Right cardiac atrium (tissue), 5 donors: ENCODE results near the gene UGT1A5. TPM values are rescaled to one million over a fixed set of nuclear protein-coding genes. Genes with fewer than 3 reads are reported as not detected.
"Not testable (repeated sequence)": the region's sequence is repeated elsewhere in the genome, so short reads cannot be mapped to it uniquely, and the experiment has no call there.

Experiments used
- ATAC-seq, 2 donors: fragments of 200-7000 bp; cut with Tn5 transposase; one replicate each; pipeline versions ENCODE4 v1.8.0 to v1.9.1; 2020; ENCODE audit warnings: moderate library complexity in 2 of 2, mild to moderate bottlenecking in 1 of 2
- DNase-seq, 3 donors: peaks; one replicate each; pipeline ENCODE4 v3.0.0-alpha.2; 2020
- H3K27ac ChIP-seq: one replicate; pipeline ENCODE4 v1.5.1; 2013; ENCODE audit warnings: mild to moderate bottlenecking, low read length, control low read depth, moderate library complexity
- H3K27me3 ChIP-seq: one replicate; pipeline ENCODE4 v1.6.1; 2013; ENCODE audit not compliant: control insufficient read depth, insufficient read depth
- H3K4me1 ChIP-seq: one replicate; pipeline ENCODE4 v1.6.1; 2013; ENCODE audit warnings: low read length; ENCODE audit not compliant: control insufficient read depth, insufficient read depth
- H3K4me3 ChIP-seq: one replicate; pipeline ENCODE4 v1.5.1; 2013; ENCODE audit warnings: low read length, control low read depth
- H3K9me3 ChIP-seq: one replicate; pipeline ENCODE4 v1.6.1; 2013; ENCODE audit warnings: low read length; ENCODE audit not compliant: control insufficient read depth
- WGBS: extraction: QIAGEN DNeasy Blood & Tissue Kit; methylation state at CpG from one replicate; pipeline ENCODE4 v1.1.7; 2013; 5-methylcytosine and 5-hydroxymethylcytosine counted together
- intact Hi-C, 4 donors: fragments of 100-400 bp; cut with DNase I; formaldehyde crosslinking; loops; one replicate each; pipeline versions ENCODE4 v1.11.0 to v1.14.0; 2022 to 2023
- polyA plus RNA-seq: library from polyadenylated mRNA; stranded (reverse); fragments of 200-250 nt; gene quantifications from one replicate; pipeline ENCODE4 v1.2.3, GENCODE V29; 2013
- total RNA-seq, 4 donors: library from RNA; stranded (reverse); fragmentation: NEBNext Ultra II Directional; extraction: Animal tissue kit (Norgen Biotek cat#: 25700); gene quantifications; one replicate each; pipeline ENCODE4 v1.2.1, GENCODE V29; 2021
- donor health status: healthy with polysubstance abuse.
- donor health status: DM: no; HTN: yes; CAD: no.
- donor health status: DM: no; HTN: no; CAD: no.
- donor health status: DM: no; HTN: yes; CAD: no; lungs with severe emphysema.
- donor health status: DM: yes; HTN: yes; CAD: no.

UGT1A5 gene
- total and polyA plus RNA-seq, 5 donors: not detected

DNA sequence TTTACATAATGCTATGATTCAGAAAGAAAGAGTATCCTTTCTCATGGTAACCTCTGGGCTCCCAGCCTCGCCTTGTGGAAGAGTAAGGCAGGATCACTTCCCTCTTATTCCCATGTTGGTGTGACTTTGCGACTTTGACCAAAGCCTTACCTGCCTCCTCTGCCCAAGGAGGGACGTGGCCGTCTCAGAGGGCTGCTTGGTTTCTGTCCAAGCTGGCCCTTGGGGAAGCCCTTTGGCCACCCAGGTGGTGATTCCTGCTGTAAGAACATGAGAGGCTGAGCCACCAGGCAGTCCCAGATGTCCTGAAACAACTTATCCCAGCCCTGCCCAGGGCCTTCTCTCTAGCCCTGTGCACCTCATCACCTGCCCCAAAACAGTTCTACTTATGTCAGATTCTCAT is 14.0 kb upstream of the UGT1A5 start:
- H3K4me3 ChIP-seq: no peak overlapping the region
- no peaks in the 10 kb centered on the region for H3K4me1 ChIP-seq
- intact Hi-C loops: no loop called here
- H3K27me3 ChIP-seq: no peaks in the 10 kb centered on the region
- DNase-seq: no peak
- no peak for ATAC-seq
- WGBS: 79% methylated on average over 4 of the region's 4 CpGs
- no peaks in the 10 kb centered on the region for H3K9me3 ChIP-seq
- no peak overlapping the region for H3K27ac ChIP-seq

DNA sequence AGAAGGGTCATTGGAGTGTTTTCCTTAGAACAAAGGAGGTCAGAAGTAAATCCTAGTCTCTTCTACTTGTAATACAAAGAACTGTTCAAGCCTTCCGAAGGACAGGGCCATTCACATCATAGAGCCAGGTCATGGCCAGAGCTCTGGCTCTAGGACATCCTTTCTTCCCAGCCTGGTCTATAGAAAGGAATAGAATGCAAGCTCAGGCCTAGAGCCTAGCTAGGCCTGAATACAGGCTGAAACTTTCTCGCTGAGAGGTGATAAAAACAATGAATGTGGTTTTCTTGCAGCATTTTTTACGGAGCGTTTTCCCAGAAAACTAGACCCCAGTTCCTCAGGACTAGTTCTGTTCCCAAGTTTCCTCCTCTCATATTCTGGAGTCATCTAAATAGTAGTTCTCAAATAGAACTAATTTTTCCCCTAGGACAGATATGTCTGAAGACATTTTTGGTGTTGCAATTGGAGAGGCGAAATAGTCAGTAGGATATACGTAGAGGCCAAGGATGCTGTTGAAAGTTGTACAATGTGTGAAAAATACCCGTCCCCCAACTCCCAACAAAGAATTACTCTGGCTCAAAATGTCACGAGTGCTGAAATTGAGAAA is 13.2 kb upstream of the UGT1A5 start:
- Histone ChIP-seq H3K27me3 (no peaks in the 10 kb centered on the region), H3K4me3 (no peak overlapping the region), H3K9me3 (no peaks in the 10 kb centered on the region), H3K27ac (no peak overlapping the region), H3K4me1 (no peaks in the 10 kb centered on the region)
- intact Hi-C loops: no loop called here
- DNase-seq (no peak), ATAC-seq (no peak)
- WGBS: 85% methylated on average over 8 of the region's 8 CpGs

DNA sequence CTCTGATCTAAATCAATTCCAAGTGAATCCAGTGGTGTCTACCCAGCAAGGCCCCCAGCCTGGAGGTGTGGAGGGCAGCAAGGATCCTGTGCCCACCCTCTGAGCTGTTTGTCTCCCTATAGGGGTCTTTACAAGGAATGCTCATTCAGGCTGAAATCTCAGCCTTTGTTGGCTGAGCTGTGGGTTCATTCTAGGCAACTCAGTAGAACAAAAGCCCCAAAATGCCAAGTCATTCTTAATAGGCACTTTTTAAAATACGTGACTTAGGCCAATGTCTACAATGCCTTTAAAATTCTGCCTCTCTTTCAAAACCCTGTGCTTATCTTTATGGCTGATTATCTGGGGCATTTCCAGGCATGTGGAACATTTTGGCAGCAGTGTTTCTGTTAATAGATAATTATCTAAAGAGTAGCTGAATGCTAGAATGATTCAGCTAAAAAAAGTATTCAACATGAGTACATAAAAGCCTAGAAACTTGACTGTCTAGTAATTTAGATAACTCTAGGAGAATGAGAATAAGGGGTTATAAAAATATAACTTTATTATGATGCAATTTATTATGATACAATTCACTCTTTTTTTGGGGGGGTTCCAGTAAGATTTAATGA is 12.6 kb upstream of the UGT1A5 start:
- WGBS: 21% methylated on average over 1 of the region's 1 CpG
- no peaks in the 10 kb centered on the region for H3K4me1 ChIP-seq
- intact Hi-C loops: no loop called here
- H3K4me3 ChIP-seq: no peak overlapping the region
- no peak overlapping the region for H3K27ac ChIP-seq
- H3K27me3 ChIP-seq: no peaks in the 10 kb centered on the region
- H3K9me3 ChIP-seq: no peaks in the 10 kb centered on the region
- DNase-seq (no peak), ATAC-seq (peak in 1 of 2 donors; percentile 61)

DNA sequence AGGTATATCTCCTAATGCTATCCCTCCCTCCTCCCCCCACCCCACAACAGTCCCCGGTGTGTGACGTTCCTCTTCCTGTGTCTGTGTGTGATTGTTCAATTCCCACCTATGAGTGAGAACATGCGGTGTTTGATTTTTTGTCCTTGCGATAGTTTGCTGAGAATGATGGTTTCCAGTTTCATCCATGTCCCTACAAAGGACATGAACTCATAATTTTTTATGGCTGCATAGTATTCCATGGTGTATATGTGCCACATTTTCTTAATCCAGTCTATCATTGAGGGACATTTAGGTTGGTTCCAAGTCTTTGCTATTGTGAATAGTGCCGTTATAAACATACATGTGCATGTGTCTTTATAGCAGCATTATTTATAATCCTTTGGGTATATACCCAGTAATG is 11.9 kb upstream of the UGT1A5 start:
- not testable (repeated sequence) for H3K27ac ChIP-seq, ATAC-seq

DNA sequence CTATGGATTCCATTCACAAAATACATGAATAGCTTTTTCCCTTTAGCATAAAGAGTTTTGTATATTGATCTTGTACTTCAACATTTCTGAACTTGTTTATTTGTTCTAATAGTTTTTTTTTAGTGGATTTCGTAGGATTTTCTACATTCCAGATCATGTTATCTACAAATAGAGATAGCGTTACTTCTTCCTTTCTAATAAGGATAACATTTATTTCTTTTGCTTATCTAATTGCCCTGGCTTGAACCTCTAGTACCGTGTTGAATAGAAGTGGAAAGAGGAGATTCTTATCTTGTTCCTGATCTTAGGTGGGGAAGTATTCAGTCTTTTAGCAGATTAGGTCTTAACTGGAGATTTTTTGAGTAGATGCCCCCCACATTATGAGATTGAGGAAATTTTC is 10.5 kb upstream of the UGT1A5 start:
- H3K9me3 ChIP-seq: no peaks in the 10 kb centered on the region
- DNase-seq (no peak), ATAC-seq (no peak)
- WGBS: 34% methylated on average over 3 of the region's 3 CpGs
- H3K4me1 ChIP-seq: no peaks in the 10 kb centered on the region
- no peaks in the 10 kb centered on the region for H3K27me3 ChIP-seq
- H3K27ac ChIP-seq: no peak overlapping the region
- intact Hi-C loops: no loop called here
- no peak overlapping the region for H3K4me3 ChIP-seq

More for the DNA sequence above, 11.9 kb upstream of the UGT1A5 start:
- DNase-seq, H3K4me1 ChIP-seq, intact Hi-C loops, H3K4me3 ChIP-seq, H3K27me3 ChIP-seq, H3K9me3 ChIP-seq: not testable (repeated sequence)
- 93% methylated on average over 5 of the region's 5 CpGs for WGBS

- no peak overlapping the region for H3K4me3 ChIP-seq
- ATAC-seq (no peak), DNase-seq (no peak)
- no peaks in the 10 kb centered on the region for H3K27me3 ChIP-seq
- H3K27ac ChIP-seq: no peak overlapping the region
- intact Hi-C loops: no loop called here
- 61% methylated on average over 4 of the region's 4 CpGs for WGBS
- H3K9me3 ChIP-seq: no peaks in the 10 kb centered on the region
- H3K4me1 ChIP-seq: no peaks in the 10 kb centered on the region
Observed at GRCh38 chr2:233705911-233706506, 6.7 kb upstream of the UGT1A5 start.

- Histone ChIP-seq H3K9me3 (no peaks in the 10 kb centered on the region), H3K27ac (no peak overlapping the region), H3K27me3 (no peaks in the 10 kb centered on the region), H3K4me1 (no peaks in the 10 kb centered on the region), H3K4me3 (no peak overlapping the region)
- no peak for ATAC-seq
- 38% methylated on average over 1 of the region's 1 CpG for WGBS
- DNase-seq: no peak
- intact Hi-C loops: no loop called here
Observed at GRCh38 chr2:233706720-233707119, 6.0 kb upstream of the UGT1A5 start.

- ATAC-seq: no peak
- H3K4me3 ChIP-seq: no peak overlapping the region
Observed at GRCh38 chr2:233707940-233708644, 4.6 kb upstream of the UGT1A5 start.

DNA sequence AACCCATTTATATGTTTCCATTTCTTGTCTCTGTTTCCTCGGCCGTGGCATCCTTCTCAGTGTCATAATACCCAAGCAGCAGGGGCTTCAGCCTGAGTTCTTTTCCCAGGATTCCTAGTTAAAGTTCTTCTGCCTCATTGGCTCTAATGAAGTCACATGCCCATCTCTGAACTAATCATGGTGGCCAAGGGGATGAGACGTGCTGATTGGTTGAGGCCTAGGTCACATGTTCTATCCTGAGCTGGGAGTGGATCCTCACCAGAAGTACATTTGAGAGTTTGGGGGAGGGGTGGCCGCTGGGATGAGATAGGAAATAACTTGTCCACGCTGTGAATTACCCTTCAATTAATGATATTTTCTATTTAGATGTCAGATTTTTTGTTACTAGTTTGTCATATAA is 3.8 kb upstream of the UGT1A5 start:
- ATAC-seq (no peak), DNase-seq (no peak)
- Histone ChIP-seq H3K9me3 (no peaks in the 10 kb centered on the region), H3K4me3 (no peak overlapping the region), H3K4me1 (no peaks in the 10 kb centered on the region), H3K27ac (no peak overlapping the region), H3K27me3 (no peaks in the 10 kb centered on the region)
- WGBS: 81% methylated on average over 5 of the region's 5 CpGs
- intact Hi-C loops: no loop called here

More at GRCh38 chr2:233707940-233708644, 4.6 kb upstream of the UGT1A5 start:
- Histone ChIP-seq H3K27me3 (no peaks in the 10 kb centered on the region), H3K9me3 (no peaks in the 10 kb centered on the region), H3K27ac (no peak overlapping the region), H3K4me1 (no peaks in the 10 kb centered on the region)
- intact Hi-C loops: no loop called here
- no peak for DNase-seq
- 66% methylated on average over 10 of the region's 10 CpGs for WGBS

DNA sequence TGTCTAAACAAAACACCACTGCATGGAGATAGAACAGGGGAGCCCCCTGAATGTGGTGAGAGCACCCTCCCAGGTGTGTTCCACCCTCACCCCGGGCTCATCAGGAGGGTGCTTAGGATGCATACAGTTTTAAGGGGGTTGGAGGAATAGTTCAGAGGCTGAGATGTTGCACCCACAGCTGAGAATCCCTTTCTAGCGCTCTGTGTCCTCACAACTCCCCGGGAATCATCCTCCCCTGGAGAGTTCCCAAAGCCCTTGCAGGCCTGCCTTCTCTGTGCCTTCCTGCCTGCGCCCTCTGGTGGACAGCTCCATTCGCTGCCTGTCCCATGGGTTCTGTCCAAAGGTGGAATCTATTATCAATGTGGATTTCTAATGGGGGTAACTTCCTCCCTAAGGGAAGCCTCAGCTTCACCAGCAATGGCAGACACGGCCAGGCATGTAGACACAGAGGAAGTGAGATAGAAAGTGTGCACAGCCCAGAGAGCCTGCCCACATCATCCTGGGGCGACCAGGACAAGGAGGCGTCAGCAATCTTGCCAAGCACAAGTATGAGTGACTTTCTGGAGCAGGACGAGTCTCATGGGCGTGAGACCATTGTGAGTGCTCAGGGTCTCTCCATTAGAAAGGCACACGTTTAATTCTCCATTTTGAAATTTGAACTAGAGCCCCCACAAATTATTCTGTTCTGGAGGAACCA is 1.2 kb upstream of the UGT1A5 start:
- no peaks in the 10 kb centered on the region for H3K9me3 ChIP-seq
- no peak overlapping the region for H3K27ac ChIP-seq
- no peak overlapping the region for H3K4me3 ChIP-seq
- peak; percentile 65 to 86 (median 82) for DNase-seq
- 34% methylated on average over 11 of the region's 11 CpGs for WGBS
- H3K4me1 ChIP-seq: no peaks in the 10 kb centered on the region
- ATAC-seq: peak; percentile 60 to 84
- intact Hi-C loops: no loop called here
- no peaks in the 10 kb centered on the region for H3K27me3 ChIP-seq

DNA sequence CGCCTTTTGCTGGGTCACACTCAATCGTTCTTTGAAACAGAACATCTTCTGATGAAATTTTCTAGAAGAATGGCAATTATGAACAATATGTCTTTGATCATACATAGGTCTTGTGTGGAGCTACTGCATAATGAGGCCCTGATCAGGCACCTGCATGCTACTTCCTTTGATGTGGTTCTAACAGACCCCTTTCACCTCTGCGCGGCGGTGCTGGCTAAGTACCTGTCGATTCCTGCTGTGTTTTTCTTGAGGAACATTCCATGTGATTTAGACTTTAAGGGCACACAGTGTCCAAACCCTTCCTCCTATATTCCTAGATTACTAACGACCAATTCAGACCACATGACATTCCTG is 532 bp downstream of the UGT1A5 start:
- Histone ChIP-seq H3K4me1 (no peaks in the 10 kb centered on the region), H3K4me3 (no peak overlapping the region), H3K27ac (no peak overlapping the region), H3K9me3 (no peaks in the 10 kb centered on the region), H3K27me3 (no peaks in the 10 kb centered on the region)
- intact Hi-C loops: no loop called here
- 81% methylated on average over 7 of the region's 7 CpGs for WGBS
- ATAC-seq (no peak), DNase-seq (no peak)
